Prostate gland (tissue), 2 donors: ENCODE results near the gene ACOX1.

Experiments used
- CTCF ChIP-seq, 4 experiments: fragments of 200-600 bp in 2 of 4; fragments of 450-650 bp in 2 of 4; sonication (generic) in 2 of 4; IDR thresholded peaks; 1 replicate in 3 of 4; 2 replicates in 1 of 4; pipeline ENCODE4 v1.5.1; 2016 to 2019; ENCODE audit warnings: antibody characterized with exemption in 4 of 4, mild to moderate bottlenecking in 2 of 4, moderate library complexity in 2 of 4
- POLR2AphosphoS5 ChIP-seq: sonication (generic); formaldehyde crosslinking; IDR thresholded peaks from one replicate; pipeline ENCODE4 v1.6.1; 2017; ENCODE audit warnings: antibody characterized with exemption

GRCh38 chr17:75985986-75986385, 7.0 kb upstream of the ACOX1 start:
- TF ChIP-seq CTCF (IDR thresholded peaks at IDR 0.05) (no peak), POLR2AphosphoS5 (no peak)
